Mucosa of stomach (tissue), 1 donor: ENCODE measurements around the gene PLA2R1.
"Not testable (repeated sequence)": the region's sequence is repeated elsewhere in the genome, so short reads cannot be mapped to it uniquely, and the experiment has no call there.

Experiments
- H3K27me3 ChIP-seq: one replicate; pipeline ENCODE4 v1.7.0; 2013; ENCODE audit warnings: mild to moderate bottlenecking, low read length; ENCODE audit not compliant: control insufficient read depth, insufficient read depth
- H3K36me3 ChIP-seq: one replicate; pipeline ENCODE4 v1.7.0; 2013; ENCODE audit warnings: low read length; ENCODE audit not compliant: control insufficient read depth, insufficient read depth
- H3K4me1 ChIP-seq: one replicate; pipeline ENCODE4 v1.7.0; 2013; ENCODE audit warnings: mild to moderate bottlenecking, low read length; ENCODE audit not compliant: control insufficient read depth, insufficient read depth
- H3K4me3 ChIP-seq: one replicate; pipeline ENCODE4 v1.7.0; 2013; ENCODE audit warnings: low read length
- H3K9ac ChIP-seq: one replicate; pipeline ENCODE4 v1.7.0; 2013; ENCODE audit warnings: mild to moderate bottlenecking, low read length, moderate library complexity
- H3K9me3 ChIP-seq: one replicate; pipeline ENCODE4 v1.7.0; 2013; ENCODE audit warnings: mild to moderate bottlenecking, low read length, moderate library complexity; ENCODE audit not compliant: control insufficient read depth
- donor health status: Pancreatic carcinoma.

Gene PLA2R1

DNA sequence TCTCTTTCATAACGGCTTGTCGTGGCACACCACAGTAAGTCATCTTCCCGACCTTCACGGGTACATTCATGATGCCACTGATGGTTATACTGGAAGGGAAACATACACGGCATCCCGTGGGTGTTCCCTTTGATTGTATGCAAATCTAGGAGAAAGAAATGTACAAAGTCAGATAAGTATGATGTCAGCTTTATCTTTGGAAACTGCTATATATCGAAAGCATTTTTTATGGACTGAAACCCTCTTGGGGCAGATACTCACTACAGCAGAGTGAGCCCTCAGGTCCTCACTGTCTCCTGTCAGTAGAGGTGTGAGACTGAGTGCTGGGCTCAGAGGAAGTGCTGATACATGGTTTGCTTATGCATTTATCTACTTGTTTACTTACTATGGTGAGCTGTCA, 20.4 kb downstream of the PLA2R1 start:
- Histone ChIP-seq H3K4me1 (no peaks in the 10 kb centered on the region), H3K4me3 (no peak overlapping the region), H3K36me3 (no peaks in the 10 kb centered on the region), H3K9me3 (no peaks in the 10 kb centered on the region), H3K9ac (no peak overlapping the region), H3K27me3 (peaks cover 3% of the 10 kb centered on the region)

- Histone ChIP-seq H3K27me3 (peaks cover 3% of the 10 kb centered on the region), H3K4me3 (no peak overlapping the region), H3K9ac (no peak overlapping the region), H3K9me3 (no peaks in the 10 kb centered on the region), H3K4me1 (no peaks in the 10 kb centered on the region), H3K36me3 (no peaks in the 10 kb centered on the region)
Measured at GRCh38 chr2:160041091-160041490, 21.3 kb downstream of the PLA2R1 start.

DNA sequence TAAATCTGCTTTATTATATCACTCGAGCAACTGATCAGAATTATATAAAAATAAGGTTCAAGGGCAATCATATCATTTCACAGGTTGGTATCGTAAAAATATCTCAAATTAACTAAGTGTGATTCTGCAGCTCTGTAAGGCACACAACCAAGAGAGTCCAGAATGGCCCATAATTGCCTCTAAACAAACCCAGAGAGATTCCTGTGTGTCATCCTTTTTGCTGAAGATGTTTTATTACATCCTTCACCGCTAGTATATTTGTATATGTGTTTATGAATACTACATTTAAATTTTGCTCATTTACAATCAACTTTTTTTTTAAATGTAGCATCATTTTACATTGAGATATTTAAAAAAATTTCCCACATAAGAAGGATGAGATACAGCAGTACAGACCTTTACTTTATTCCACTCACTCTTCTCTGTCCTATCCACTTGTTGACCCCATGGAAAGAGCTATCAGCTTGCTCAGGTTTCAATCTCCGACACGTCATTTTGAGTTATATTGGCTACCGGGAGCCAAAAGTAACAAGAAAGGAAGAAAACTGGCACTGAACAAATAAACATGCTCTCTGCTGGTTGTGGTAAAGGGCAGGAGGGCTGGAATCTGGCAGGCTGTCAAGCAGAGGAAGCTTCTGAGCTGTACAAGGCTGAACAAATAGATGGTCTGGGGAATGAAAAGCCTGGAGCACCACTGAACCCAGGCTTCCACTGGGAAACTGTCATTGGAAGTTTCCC, 23.1 kb downstream of the PLA2R1 start:
- H3K27me3 ChIP-seq = peaks cover 3% of the 10 kb centered on the region
- H3K9ac ChIP-seq = no peak overlapping the region
- no peaks in the 10 kb centered on the region for H3K36me3 ChIP-seq
- no peak overlapping the region for H3K4me3 ChIP-seq
- H3K9me3 ChIP-seq = no peaks in the 10 kb centered on the region
- H3K4me1 ChIP-seq = no peaks in the 10 kb centered on the region

DNA sequence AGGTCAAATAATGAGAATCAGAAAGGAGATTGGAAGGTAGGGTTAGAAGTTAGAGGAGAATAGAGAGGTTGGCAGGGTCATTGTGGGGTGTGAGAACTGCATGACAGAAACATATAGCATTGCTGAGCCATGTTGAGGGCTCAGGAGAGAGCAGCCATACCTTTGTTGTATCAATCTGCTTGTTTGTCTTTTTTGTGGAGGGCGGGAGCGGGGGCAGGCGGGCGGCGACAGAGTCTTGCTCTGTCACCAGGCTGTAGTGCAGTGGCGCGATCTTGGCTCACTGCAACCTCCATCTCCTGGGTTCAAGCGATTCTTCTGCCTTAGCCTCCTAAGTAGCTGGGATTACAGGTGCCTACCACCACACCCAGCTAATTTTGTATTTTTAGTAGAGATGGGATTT, 23.8 kb downstream of the PLA2R1 start:
- H3K4me3 ChIP-seq, H3K27me3 ChIP-seq, H3K9me3 ChIP-seq, H3K4me1 ChIP-seq, H3K36me3 ChIP-seq, H3K9ac ChIP-seq: not testable (repeated sequence)

- Histone ChIP-seq H3K4me3 (no peak overlapping the region), H3K9me3 (no peaks in the 10 kb centered on the region), H3K36me3 (no peaks in the 10 kb centered on the region), H3K9ac (no peak overlapping the region), H3K27me3 (no peaks in the 10 kb centered on the region), H3K4me1 (no peaks in the 10 kb centered on the region)
Measured at GRCh38 chr2:160036736-160037135, 25.7 kb downstream of the PLA2R1 start.

DNA sequence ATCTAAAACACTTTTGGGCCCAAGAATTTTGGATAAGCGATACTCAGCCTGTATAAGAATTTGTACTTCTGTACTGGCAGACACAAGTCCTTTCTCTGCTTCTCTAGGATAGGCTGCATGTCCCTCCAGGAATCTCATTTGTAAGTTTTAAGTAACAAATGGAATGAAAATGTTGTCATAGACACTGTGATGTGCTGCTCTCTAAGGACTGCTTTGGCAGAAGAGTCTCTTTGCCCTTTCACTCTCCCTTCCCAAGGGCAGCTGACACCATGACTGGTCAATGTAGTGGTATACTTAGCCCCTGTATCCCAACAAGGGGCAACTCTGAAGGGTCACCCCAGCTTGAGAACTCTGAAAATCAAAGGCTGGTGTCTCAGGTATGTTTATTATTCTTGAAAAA, 27.3 kb downstream of the PLA2R1 start:
- Histone ChIP-seq H3K36me3 (no peaks in the 10 kb centered on the region), H3K9ac (no peak overlapping the region), H3K4me3 (no peak overlapping the region), H3K9me3 (no peaks in the 10 kb centered on the region), H3K4me1 (no peaks in the 10 kb centered on the region), H3K27me3 (no peaks in the 10 kb centered on the region)

GRCh38 chr2:160034396-160034795, 28.0 kb downstream of the PLA2R1 start:
- H3K9me3 ChIP-seq = no peaks in the 10 kb centered on the region
- H3K36me3 ChIP-seq = no peaks in the 10 kb centered on the region
- no peaks in the 10 kb centered on the region for H3K4me1 ChIP-seq
- no peak overlapping the region for H3K9ac ChIP-seq
- no peaks in the 10 kb centered on the region for H3K27me3 ChIP-seq
- H3K4me3 ChIP-seq = no peak overlapping the region

DNA sequence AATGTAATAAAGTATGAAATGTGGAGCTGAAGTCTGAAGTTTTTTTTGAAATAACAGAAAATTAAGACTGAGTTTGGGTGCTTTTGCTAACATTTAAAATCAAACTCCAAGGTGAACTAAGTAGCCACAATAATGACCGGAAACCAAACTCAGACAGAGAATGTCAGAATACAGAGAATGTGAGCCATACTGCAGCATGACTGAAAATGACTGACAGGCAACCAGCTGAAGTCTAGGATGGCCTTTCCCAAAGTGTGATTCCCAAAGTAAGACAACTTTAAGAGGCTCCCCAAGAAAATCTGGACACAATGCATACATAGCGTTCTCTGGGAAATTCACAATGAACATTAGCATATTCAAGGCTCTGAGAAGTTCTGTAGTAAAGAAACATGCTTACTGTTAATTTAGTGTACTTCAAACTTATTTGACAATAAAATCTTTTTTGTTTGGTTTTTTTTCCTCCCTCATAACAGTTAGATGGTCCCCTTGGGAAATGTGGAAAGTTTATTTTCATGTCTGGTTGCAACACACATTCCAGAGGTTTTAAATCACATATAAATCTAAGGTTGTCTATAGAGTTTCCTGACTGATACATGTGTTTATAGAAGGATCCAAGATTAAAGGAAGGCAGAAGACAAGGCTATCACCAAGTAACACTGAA, 28.6 kb downstream of the PLA2R1 start:
- no peaks in the 10 kb centered on the region for H3K9me3 ChIP-seq
- no peaks in the 10 kb centered on the region for H3K27me3 ChIP-seq
- no peaks in the 10 kb centered on the region for H3K36me3 ChIP-seq
- H3K4me3 ChIP-seq = no peak overlapping the region
- H3K9ac ChIP-seq = no peak overlapping the region
- no peaks in the 10 kb centered on the region for H3K4me1 ChIP-seq

GRCh38 chr2:160029270-160029628, 33.2 kb downstream of the PLA2R1 start:
- Histone ChIP-seq H3K4me3 (no peak overlapping the region), H3K27me3 (no peaks in the 10 kb centered on the region), H3K9ac (no peak overlapping the region), H3K4me1 (no peaks in the 10 kb centered on the region), H3K36me3 (no peaks in the 10 kb centered on the region), H3K9me3 (no peaks in the 10 kb centered on the region)

DNA sequence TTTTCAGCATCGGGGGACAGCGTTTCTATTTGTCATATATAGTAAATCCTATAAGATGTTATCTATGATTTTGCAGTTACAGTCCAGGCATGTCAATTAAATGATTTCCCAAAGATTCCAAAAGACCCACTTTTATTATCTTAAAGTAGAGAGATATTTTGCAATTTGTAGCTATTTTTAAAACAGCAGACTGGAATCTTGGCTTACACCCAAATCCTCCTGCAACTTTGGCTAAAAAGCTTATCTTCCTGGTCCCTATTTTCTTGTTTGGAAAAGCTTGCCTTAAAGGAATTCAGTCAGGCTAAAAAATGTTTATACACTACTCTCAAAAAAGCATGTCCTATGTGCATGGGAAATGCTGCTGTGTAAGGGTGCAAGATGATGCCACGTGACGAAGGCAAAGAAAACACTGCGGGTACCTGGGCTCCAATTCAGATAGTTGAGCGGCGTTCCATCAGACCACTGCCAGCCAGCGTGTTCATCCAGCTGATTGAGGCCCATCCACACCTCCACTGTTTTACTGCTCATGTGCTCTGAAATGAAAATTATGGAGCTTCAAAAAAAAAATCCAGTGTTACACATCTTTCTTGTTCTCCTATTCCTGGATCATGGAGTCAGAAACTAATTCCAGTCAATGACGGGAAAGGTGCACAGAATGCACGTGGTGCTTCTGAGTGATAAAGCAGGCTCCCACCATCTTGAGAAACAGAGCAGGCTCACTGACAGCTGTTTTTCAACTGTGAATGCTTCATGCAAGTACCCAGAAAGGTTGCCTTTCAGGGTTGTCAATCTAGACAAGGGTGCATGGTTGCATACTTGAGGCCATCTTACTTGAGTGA, 33.8 kb downstream of the PLA2R1 start:
- Histone ChIP-seq H3K4me3 (no peak overlapping the region), H3K9ac (no peak overlapping the region), H3K4me1 (no peaks in the 10 kb centered on the region), H3K27me3 (no peaks in the 10 kb centered on the region), H3K9me3 (no peaks in the 10 kb centered on the region), H3K36me3 (no peaks in the 10 kb centered on the region)

DNA sequence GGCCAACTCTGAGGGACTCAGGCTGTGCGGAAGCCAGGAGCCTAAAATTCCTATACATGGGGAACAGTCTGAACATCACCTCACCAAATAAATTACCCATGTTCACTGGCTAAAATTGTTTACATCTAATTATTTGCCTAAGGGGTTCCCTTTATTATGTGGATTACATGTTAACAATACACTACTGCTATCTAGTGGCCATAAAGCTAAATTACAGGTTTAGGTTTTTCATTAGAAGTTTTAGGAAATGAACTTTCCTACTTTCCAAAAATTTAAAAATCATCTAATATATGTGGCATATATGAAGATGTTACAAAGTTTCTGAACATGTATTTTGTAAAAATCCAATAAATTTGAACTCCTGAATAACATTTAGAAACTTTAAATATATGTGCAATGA, 40.3 kb downstream of the PLA2R1 start:
- H3K9ac ChIP-seq = no peak overlapping the region
- H3K4me1 ChIP-seq = no peaks in the 10 kb centered on the region
- H3K9me3 ChIP-seq = no peaks in the 10 kb centered on the region
- H3K27me3 ChIP-seq = no peaks in the 10 kb centered on the region
- no peak overlapping the region for H3K4me3 ChIP-seq
- H3K36me3 ChIP-seq = no peaks in the 10 kb centered on the region

DNA sequence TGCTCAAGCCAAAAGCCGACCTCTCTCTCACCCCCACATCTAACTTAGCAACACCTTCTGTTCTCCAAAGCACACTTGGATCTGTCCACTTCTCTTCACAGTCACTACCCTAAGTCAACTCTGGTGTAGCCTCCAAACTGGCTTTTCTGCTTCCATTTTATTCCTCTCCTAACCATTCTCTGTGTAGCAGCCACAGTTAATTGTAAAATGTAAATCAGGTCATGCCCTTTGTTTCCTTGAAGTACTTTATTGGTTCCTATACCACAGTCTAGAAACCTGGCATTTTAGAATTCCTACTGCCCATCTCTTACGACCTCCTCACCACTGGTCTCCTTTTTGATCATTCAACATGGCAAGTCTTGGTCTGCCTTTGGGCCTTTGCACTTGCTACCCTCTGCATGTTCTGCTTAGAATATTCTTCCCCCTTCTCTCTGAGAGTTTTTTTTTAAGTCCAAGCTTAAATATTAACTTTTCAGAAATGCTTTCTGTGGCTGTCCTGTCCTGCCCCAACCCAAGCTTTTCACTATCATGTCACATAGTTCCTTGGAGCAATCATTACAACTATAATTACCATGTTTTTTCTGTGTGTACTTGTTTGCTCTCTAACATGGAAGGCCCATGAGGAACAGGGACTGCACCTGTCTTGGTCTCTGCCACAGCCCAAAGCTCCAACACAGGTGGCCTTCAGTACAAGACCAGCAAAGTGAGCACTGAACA, 42.9 kb downstream of the PLA2R1 start:
- H3K36me3 ChIP-seq = no peaks in the 10 kb centered on the region
- no peaks in the 10 kb centered on the region for H3K9me3 ChIP-seq
- H3K4me3 ChIP-seq = no peak overlapping the region
- no peaks in the 10 kb centered on the region for H3K27me3 ChIP-seq
- no peaks in the 10 kb centered on the region for H3K4me1 ChIP-seq
- no peak overlapping the region for H3K9ac ChIP-seq
